Measurements from ENCODE around the gene TNNI3. TPM values are rescaled to one million over a fixed set of nuclear protein-coding genes. Genes with fewer than 3 reads are reported as not detected.

The TNNI3 gene
- total and polyA plus RNA-seq, 9 of the 15 experiments (the other 6 are each of a cell fraction or from before 2014, with no cell fraction given): 4.7 to 158 (median 42.0) TPM

DNA sequence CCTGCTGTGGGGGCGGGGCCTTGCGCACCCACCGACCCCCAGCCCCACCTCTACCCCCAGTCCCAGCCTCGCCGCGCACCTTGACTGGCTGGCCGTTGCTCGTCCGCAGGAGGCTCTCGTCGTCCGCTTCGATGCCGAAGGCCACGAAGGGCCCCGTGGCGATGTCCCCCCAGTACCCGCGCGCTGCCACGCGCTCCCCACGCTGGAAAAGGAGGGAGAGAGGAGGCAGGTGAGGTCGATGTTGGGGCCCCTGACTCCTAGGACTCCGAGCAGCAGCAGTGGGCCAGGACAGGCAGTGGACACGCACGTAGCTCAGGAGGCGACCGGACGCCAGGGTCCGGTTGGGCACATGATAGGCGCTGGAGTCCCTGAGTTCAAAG, 3.4 kb upstream of the TNNI3 start:
- H3K4me1 ChIP-seq (replicated peaks in 1 of 2; ENCODE audit: control insufficient read depth in 2 of 2, insufficient read depth in 2 of 2, low read length in 2 of 2): peaks cover 34 to 72% of the 10 kb centered on the region in 2 experiments
- peaks cover 3% of the 10 kb centered on the region for H4K20me1 ChIP-seq (replicated peaks; ENCODE audit: control insufficient read depth, insufficient read depth, low read length)
- H2AFZ ChIP-seq (ENCODE audit: low read depth, low read length): no peak overlapping the region
- intact Hi-C loops (cut with micrococcal nuclease): no loop called here
- ChIA-PET POLR2A (interaction anchor here (0.6 to 2.9 kb wide), 9 partner anchors 13 to 247 kb away, joined by 3 to 13 read pairs (median 4); partner anchors contain the start of genes KMT5C, RDH13 and UBE2S), CTCF (ENCODE audit: low intra/inter-chr PET ratio) (interaction anchor here (0.7 to 1.9 kb wide), 4 partner anchors 16 to 257 kb away, joined by 3 to 20 read pairs (median 5); no protein-coding TSS in a partner anchor)
- H3K4me2 ChIP-seq (ENCODE audit: insufficient read depth, low read length): no peak overlapping the region
- no peaks in the 10 kb centered on the region for H3K9me3 ChIP-seq (replicated peaks; ENCODE audit: control insufficient read depth, insufficient read depth, low read depth, low read length)
- TF ChIP-seq ETV6 (IDR thresholded peaks at IDR 0.05; ENCODE audit: borderline replicate concordance in 1 of 2, low read depth in 2 of 2, low read length in 1 of 2): no peak
- TF ChIP-seq ETV6 (CRISPR knock-in tag; IDR thresholded peaks at IDR 0.05; ENCODE audit: borderline replicate concordance): no peak
- TF ChIP-seq MCM7 (IDR thresholded peaks at IDR 0.05): no peak
- TF ChIP-seq SIRT6 (IDR thresholded peaks at IDR 0.05; ENCODE audit: low read depth, low read length): no peak
- TF ChIP-seq RBFOX2 (IDR thresholded peaks at IDR 0.05; ENCODE audit: low read depth, low read length): 0 out of 2 replicates have a peak, but pooled peaks have one; percentile 28
- TF ChIP-seq ZNF79 (CRISPR knock-in tag; IDR thresholded peaks at IDR 0.05; ENCODE audit: low read depth): no peak
- peak; percentile 11 for TF ChIP-seq HNRNPLL (IDR thresholded peaks at IDR 0.05; ENCODE audit: low read depth, low read length, poor library complexity, severe bottlenecking)
- no peak for TF ChIP-seq ZKSCAN3 (CRISPR knock-in tag; IDR thresholded peaks at IDR 0.05)
- 0 out of 2 replicates have a peak, but pooled peaks have one; percentile 11 for TF ChIP-seq CBX1 (IDR thresholded peaks at IDR 0.05; ENCODE audit: low read depth)
- TF ChIP-seq TFAM (CRISPR knock-in tag; conservative IDR thresholded peaks at IDR 0.05): no peak
- 0 out of 2 replicates have a peak, but pooled peaks have one; percentile 22 for TF ChIP-seq E2F4 (CRISPR knock-in tag; IDR thresholded peaks at IDR 0.05; ENCODE audit: low read depth)
- no peak for TF ChIP-seq IRF1 (CRISPR knock-in tag; IDR thresholded peaks at IDR 0.05; ENCODE audit: borderline replicate concordance)
- TF ChIP-seq ZBTB34 (CRISPR knock-in tag; IDR thresholded peaks at IDR 0.05): no peak
- peaks cover 14% of the 10 kb centered on the region for H3K79me2 ChIP-seq (ENCODE audit: control insufficient read depth, insufficient read depth, low read length)
- no peak overlapping the region; a peak in 1 of 4 replicates for H3K9ac ChIP-seq (ENCODE audit: insufficient read depth in 1 of 2, low read depth in 2 of 2, low read length in 2 of 2)
- 73% methylated on average over 12 of the region's 32 CpGs for WGBS (ENCODE audit: insufficient coverage, low coverage, missing lambda C conversion rate)
- in situ Hi-C loops (cut with MboI): loop anchor here (25.0 kb wide), 1 partner anchor 976 kb away; the partner anchor contains the start of gene ZNF444
- 0 out of 3 replicates have a peak, but pooled peaks cover 3% of the 10 kb centered on the region for H3K36me3 ChIP-seq (ENCODE audit: control insufficient read depth, insufficient read depth, low read length)
- FAIRE-seq (no peak), ATAC-seq (no peak), DNase-seq (ENCODE audit: extremely low read depth in 1 of 4, low spot score in 3 of 4) (peak in 1 of 4 experiments; percentile 25)
- no peaks in the 10 kb centered on the region for H3K9me1 ChIP-seq (ENCODE audit: control insufficient read depth, insufficient read depth, low read length)
- no peak overlapping the region for H3K27ac ChIP-seq (ENCODE audit: extremely low read depth, low read depth, low read length)
- H3K27me3 ChIP-seq (ENCODE audit: control insufficient read depth in 2 of 2, insufficient read depth in 2 of 2, low read length in 2 of 2): no peaks in the 10 kb centered on the region
- H3K4me3 ChIP-seq: 0 out of 2 replicates have a peak overlapping the region, but pooled peaks have one; percentile 42
- BruUV-seq (replicated peaks): no TSS peak
